GM12878 (cell line): ENCODE data around the gene XRCC4.

ENCODE experiments used
- POLR2A ChIP-seq: IDR thresholded peaks from 2 replicates; pipeline ENCODE4 v1.6.1; 2011; ENCODE audit warnings: low read depth, mild to moderate bottlenecking, low read length
- SIN3A ChIP-seq: IDR thresholded peaks from 2 replicates; pipeline ENCODE4 v1.6.1; 2012; ENCODE audit warnings: low read depth, low read length, improper control_type of control experiment
- YBX1 ChIP-seq: fragments of 450-650 bp; IDR thresholded peaks from 2 replicates; pipeline ENCODE4 v1.6.1; 2016; ENCODE audit warnings: antibody characterized with exemption
- ZNF687 ChIP-seq: fragments of 450-650 bp; IDR thresholded peaks from 2 replicates; pipeline ENCODE4 v1.6.1; 2017; ENCODE audit warnings: mild to moderate bottlenecking, moderate library complexity

- TF ChIP-seq SIN3A (no peak), POLR2A (no peak), ZNF687 (no peak), YBX1 (no peak)
These were observed 74.5 kb downstream of the XRCC4 start for GRCh38 chr5:83151821-83152220.
